GM23248 (cell line): ENCODE data around the gene WDR70. TPM values are rescaled to one million over a fixed set of nuclear protein-coding genes. Genes with fewer than 3 reads are reported as not detected.
A peak's percentile ranks its signal among the peaks of the same experiment; 100 is the strongest.

Experiments used
- DNase-seq: peaks from one replicate; pipeline ENCODE4 v3.0.0-alpha.2; 2015
- H2AFZ ChIP-seq: fragments of 200-600 bp; sonication (generic); 2 replicates; pipeline ENCODE4 v1.6.1; 2016; ENCODE audit warnings: antibody characterized with exemption
- H3F3A ChIP-seq: fragments of 200-600 bp; sonication (generic); 2 replicates; pipeline ENCODE4 v1.6.1; 2016; ENCODE audit warnings: mild to moderate bottlenecking, antibody characterized with exemption, mixed run types; ENCODE audit not compliant: insufficient read depth
- H3K27ac ChIP-seq: fragments of 200-600 bp; sonication (generic); 2 replicates; pipeline ENCODE4 v1.5.1; 2016; ENCODE audit warnings: mild to moderate bottlenecking
- H3K27me3 ChIP-seq: fragments of 200-600 bp; sonication (generic); replicated peaks from 2 replicates; pipeline ENCODE4 v1.6.1; 2016; ENCODE audit warnings: mild to moderate bottlenecking; ENCODE audit not compliant: insufficient read depth
- H3K36me3 ChIP-seq: fragments of 200-600 bp; sonication (generic); 2 replicates; pipeline ENCODE4 v1.6.1; 2016; ENCODE audit warnings: low read depth, mild to moderate bottlenecking
- H3K4me1 ChIP-seq: fragments of 200-600 bp; sonication (generic); 2 replicates; pipeline ENCODE4 v1.6.1; 2016; ENCODE audit warnings: mild to moderate bottlenecking; ENCODE audit not compliant: insufficient read depth
- H3K4me2 ChIP-seq: fragments of 200-600 bp; sonication (generic); one replicate; pipeline ENCODE4 v1.6.1; 2016; ENCODE audit warnings: mild to moderate bottlenecking; ENCODE audit not compliant: unreplicated experiment
- H3K4me3 ChIP-seq: fragments of 200-600 bp; sonication (generic); 2 replicates; pipeline ENCODE4 v1.5.1; 2016; ENCODE audit warnings: mild to moderate bottlenecking
- H3K79me2 ChIP-seq: fragments of 200-600 bp; sonication (generic); 2 replicates; pipeline ENCODE4 v1.6.1; 2016; ENCODE audit warnings: mild to moderate bottlenecking; ENCODE audit not compliant: insufficient read depth
- H3K9ac ChIP-seq: fragments of 200-600 bp; sonication (generic); 2 replicates; pipeline ENCODE4 v1.6.1; 2016; ENCODE audit warnings: mild to moderate bottlenecking
- H3K9me2 ChIP-seq: fragments of 200-600 bp; sonication (generic); 2 replicates; pipeline ENCODE4 v1.6.1; 2016; ENCODE audit warnings: mixed run types, mild to moderate bottlenecking, moderate library complexity; ENCODE audit not compliant: insufficient read depth
- H3K9me3 ChIP-seq: fragments of 200-600 bp; sonication (generic); one replicate; pipeline ENCODE4 v1.6.1; 2017; ENCODE audit warnings: low read depth
- H4K20me1 ChIP-seq: fragments of 200-600 bp; sonication (generic); 2 replicates; pipeline ENCODE4 v1.6.0; 2016; ENCODE audit not compliant: insufficient read depth
- EZH2 ChIP-seq: fragments of 200-600 bp; sonication (generic); IDR thresholded peaks from 2 replicates; pipeline ENCODE4 v1.6.1; 2018; ENCODE audit warnings: antibody characterized with exemption, mild to moderate bottlenecking; ENCODE audit not compliant: insufficient read depth, poor library complexity, severe bottlenecking
- EZH2phosphoT487 ChIP-seq: fragments of 200-600 bp; sonication (generic); IDR thresholded peaks from 2 replicates; pipeline ENCODE4 v1.6.1; 2018; ENCODE audit warnings: antibody characterized with exemption, moderate library complexity, mild to moderate bottlenecking, low read depth; ENCODE audit not compliant: insufficient read depth
- WGBS, 2 experiments: methylation state at CpG; one replicate each; pipeline ENCODE4 v1.1.6; 2015 to 2017; ENCODE audit warnings: low lambda C conversion rate in 2 of 2, low coverage in 1 of 2; ENCODE audit errors: missing lambda C conversion rate in 2 of 2; 5-methylcytosine and 5-hydroxymethylcytosine counted together
- in situ Hi-C: fragments of 300-500 bp; cut with MboI; formaldehyde crosslinking; loops from 2 replicates; pipeline ENCODE4 v1.15.0; 2020
- polyA plus RNA-seq: library from polyadenylated mRNA; unstranded; fragments of >200 nt; fragmentation: Nextera tagmentation; extraction: Ambion mirVana; gene quantifications from 2 replicates; pipeline ENCODE4 v1.2.1, GENCODE V29; 2016
- total RNA-seq: library from RNA; depleted of rRNA; stranded (reverse); fragments of >200 nt; shearing (Covaris generic); gene quantifications from 2 replicates; pipeline ENCODE4 v1.2.3, GENCODE V29; 2014

WDR70 gene
- total and polyA plus RNA-seq, 2 experiments from 2014 or later = 20.8 to 24.9 TPM

DNA sequence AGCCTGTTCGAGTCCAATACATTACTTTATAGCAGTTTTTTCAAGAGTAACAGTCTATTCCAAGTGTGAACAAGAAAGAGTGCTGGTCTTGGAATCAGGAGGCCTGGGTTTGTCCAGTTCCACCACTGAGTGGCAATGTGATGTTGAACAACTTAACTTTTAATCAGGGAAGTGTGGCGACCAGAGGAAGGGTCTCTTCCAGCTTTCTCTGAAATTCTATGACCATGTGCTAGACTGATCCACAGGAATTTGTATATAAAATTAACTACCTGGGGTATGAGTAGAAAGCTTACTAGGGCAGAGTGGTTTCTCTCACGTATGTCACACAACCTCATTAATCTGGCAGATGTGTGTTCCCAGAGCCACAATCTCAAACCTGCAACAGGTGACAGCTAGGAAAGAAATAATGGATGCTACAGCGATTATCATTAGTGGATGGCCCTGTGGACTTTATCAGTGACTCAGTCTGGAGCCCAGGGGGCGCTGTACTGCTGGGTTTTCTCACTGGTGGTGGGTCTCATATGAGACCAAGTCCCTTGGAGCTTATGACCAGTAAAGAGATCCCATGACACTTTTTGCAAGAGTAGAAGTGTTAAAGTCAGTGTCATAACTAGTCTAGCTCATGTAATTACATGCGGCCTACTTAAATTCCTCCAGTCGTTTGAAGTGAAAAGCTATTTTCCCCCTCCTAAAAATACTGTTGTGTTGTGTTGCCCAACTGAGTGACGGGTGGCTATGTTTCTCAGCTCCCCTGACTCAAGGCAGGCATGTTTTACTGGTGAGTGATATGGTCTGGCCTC, 344.2 kb downstream of the WDR70 start:
- in situ Hi-C loops = no loop called here
- Histone ChIP-seq H3K9ac (peak overlapping the region; percentile 61), H3K4me2 (peak overlapping the region; percentile 73)

DNA sequence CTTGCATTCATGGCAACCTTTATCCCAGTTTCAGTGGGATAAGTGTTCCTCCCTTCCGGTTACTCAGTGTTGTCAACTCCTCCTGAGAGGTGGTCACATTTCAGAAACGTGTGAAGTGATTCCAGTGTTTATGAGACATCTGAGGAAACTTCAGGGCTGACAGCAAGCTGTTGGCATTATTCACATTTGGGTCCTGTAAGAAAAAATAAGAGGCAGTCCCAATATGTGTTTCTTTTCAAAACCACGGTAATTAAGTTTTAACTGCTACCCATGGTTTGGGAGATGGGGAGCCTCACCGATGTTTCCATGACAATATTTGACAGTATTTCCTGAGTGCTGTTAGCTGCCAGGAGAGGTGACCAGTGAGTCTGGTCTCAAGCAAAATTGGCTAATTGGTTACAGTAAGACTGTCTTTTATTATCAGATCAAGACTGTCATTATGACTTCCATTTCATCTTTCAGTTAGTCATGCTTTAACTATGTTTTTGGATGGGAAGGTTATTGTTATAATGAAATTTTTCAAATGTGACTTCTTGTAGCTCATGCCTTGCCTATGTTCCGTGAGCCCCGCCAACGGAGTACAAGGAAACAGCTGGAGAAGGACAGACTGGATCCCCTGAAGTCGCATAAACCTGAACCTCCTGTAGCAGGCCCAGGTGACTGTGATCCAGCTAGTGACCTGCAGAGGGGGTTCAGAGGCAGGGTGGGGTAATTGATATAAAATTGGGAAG, 345.4 kb downstream of the WDR70 start:
- Histone ChIP-seq H3K36me3 (peaks cover 8% of the 10 kb centered on the region; the same call in 1 of the 2 replicates), H3K27me3 (no peaks in the 10 kb centered on the region), H3K9me2 (no peaks in the 10 kb centered on the region), H3K9me3 (no peaks in the 10 kb centered on the region), H3K79me2 (no peaks in the 10 kb centered on the region), H3K27ac (peak overlapping the region; percentile 89), H3K9ac (peak overlapping the region; percentile 61), H3K4me2 (peak overlapping the region; percentile 73), H4K20me1 (no peaks in the 10 kb centered on the region), H3F3A (peaks cover 55% of the 10 kb centered on the region), H2AFZ (no peak overlapping the region), H3K4me3 (peak overlapping the region; percentile 8; the same call in 1 of the 2 replicates), H3K4me1 (peaks cover 51% of the 10 kb centered on the region)
- no peak for TF ChIP-seq EZH2phosphoT487
- TF ChIP-seq EZH2 = no peak
- DNase-seq = peak; percentile 89
- in situ Hi-C loops = loop anchor here (25.0 kb wide), 1 partner anchor 463 kb away; no protein-coding TSS in a partner anchor
- WGBS, 2 experiments = 11 to 12% methylated on average over 8 of the region's 8 CpGs

More for the DNA sequence above, 344.2 kb downstream of the WDR70 start:
- WGBS, 2 experiments = 36% methylated on average over 8 of the region's 8 CpGs
- Histone ChIP-seq H3K27ac (peak overlapping the region; percentile 89), H3F3A (peaks cover 55% of the 10 kb centered on the region), H3K4me3 (no peak overlapping the region), H3K36me3 (peaks cover 8% of the 10 kb centered on the region; the same call in 1 of the 2 replicates), H3K79me2 (no peaks in the 10 kb centered on the region), H3K9me3 (no peaks in the 10 kb centered on the region), H3K9me2 (no peaks in the 10 kb centered on the region), H3K27me3 (no peaks in the 10 kb centered on the region), H4K20me1 (no peaks in the 10 kb centered on the region), H3K4me1 (peaks cover 53% of the 10 kb centered on the region), H2AFZ (no peak overlapping the region)
- peak; percentile 59 for DNase-seq
- TF ChIP-seq EZH2phosphoT487 = no peak

DNA sequence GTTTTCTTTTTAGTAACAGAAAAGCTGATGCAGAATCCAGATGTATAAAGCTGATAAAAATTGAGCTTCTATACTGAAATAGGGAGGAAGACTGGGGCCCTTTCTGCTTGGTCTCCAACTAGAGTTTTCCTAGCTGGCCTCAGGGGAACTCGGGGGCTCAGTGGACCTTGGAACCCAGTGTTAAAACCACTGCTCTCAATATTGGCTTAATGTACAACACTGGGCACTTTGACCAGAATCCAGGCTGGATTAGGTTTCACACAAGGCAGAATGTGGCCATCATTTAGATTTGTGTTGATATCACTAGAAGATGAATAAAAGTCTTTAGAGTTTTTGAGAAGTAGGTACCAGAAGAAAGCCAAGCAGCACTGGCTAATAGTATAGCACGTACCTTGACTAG, 346.1 kb downstream of the WDR70 start:
- H3K4me3 ChIP-seq = 0 out of 2 replicates have a peak overlapping the region, but pooled peaks have one; percentile 8
- no peak overlapping the region for H2AFZ ChIP-seq
- WGBS, 2 experiments = 48 to 56% methylated on average over 2 of the region's 2 CpGs
- H3K79me2 ChIP-seq = no peaks in the 10 kb centered on the region
- peak overlapping the region; percentile 61 for H3K9ac ChIP-seq
- no peaks in the 10 kb centered on the region for H4K20me1 ChIP-seq
- no peak for DNase-seq
- H3K9me2 ChIP-seq = no peaks in the 10 kb centered on the region
- no peaks in the 10 kb centered on the region for H3K27me3 ChIP-seq
- peak overlapping the region; percentile 89 for H3K27ac ChIP-seq
- H3K9me3 ChIP-seq = no peaks in the 10 kb centered on the region
- H3K4me1 ChIP-seq = peaks cover 51% of the 10 kb centered on the region
- H3F3A ChIP-seq = peaks cover 55% of the 10 kb centered on the region
- TF ChIP-seq EZH2phosphoT487 = no peak
- TF ChIP-seq EZH2 = no peak
- in situ Hi-C loops = loop anchor here (25.0 kb wide), 1 partner anchor 462 kb away; no protein-coding TSS in a partner anchor
- peaks cover 15% of the 10 kb centered on the region; the same call in 1 of the 2 replicates for H3K36me3 ChIP-seq
- peak overlapping the region; percentile 46 for H3K4me2 ChIP-seq

DNA sequence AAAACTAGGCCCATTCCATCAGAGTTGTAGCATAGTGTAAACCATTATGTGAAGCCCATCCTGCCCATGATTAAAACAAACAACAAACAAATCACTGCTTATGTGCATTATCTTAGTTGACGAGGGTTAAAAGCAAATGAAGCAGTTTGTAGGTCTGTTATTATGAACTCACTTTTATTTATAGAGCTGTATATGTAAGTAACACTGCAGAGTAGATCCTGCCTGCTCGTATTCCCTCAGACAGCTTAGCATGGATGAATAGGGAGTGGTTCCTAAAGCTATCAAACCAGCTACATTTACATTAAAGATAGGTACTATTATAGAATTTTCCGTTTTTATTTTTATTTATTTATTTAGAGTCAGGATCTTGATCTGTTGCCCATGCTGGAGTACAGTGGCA, 348.1 kb downstream of the WDR70 start:
- WGBS, 2 experiments = 96 to 99% methylated on average over 3 of the region's 3 CpGs

More for the DNA sequence above, 348.1 kb downstream of the WDR70 start:
- H3K9me3 ChIP-seq = no peaks in the 10 kb centered on the region
- H3K27me3 ChIP-seq = no peaks in the 10 kb centered on the region
- no peak overlapping the region for H3K9ac ChIP-seq
- H3K4me1 ChIP-seq = peaks cover 37% of the 10 kb centered on the region
- no peaks in the 10 kb centered on the region for H3K79me2 ChIP-seq
- no peak overlapping the region for H3K4me2 ChIP-seq
- DNase-seq = no peak
- no peak overlapping the region for H2AFZ ChIP-seq
- no peaks in the 10 kb centered on the region for H4K20me1 ChIP-seq
- H3F3A ChIP-seq = peaks cover 35% of the 10 kb centered on the region
- H3K27ac ChIP-seq = no peak overlapping the region
- no peaks in the 10 kb centered on the region for H3K9me2 ChIP-seq
- no peak for TF ChIP-seq EZH2phosphoT487
- in situ Hi-C loops = loop anchor here (25.0 kb wide), 1 partner anchor 460 kb away; no protein-coding TSS in a partner anchor
- no peak overlapping the region for H3K4me3 ChIP-seq
- peaks cover 17% of the 10 kb centered on the region; the same call in 1 of the 2 replicates for H3K36me3 ChIP-seq
